ENCODE data around the gene ACSF2. TPM values are rescaled to one million over a fixed set of nuclear protein-coding genes. Genes with fewer than 3 reads are reported as not detected.

Gene ACSF2
- polyA plus RNA-seq, 2 of the 4 experiments (the other 2 are of a cell fraction), result 24.4 to 33.6 TPM

- ChIA-PET CTCF (interaction anchor here (0.6 to 3.8 kb wide), 13 partner anchors 10 to 428 kb away, joined by 3 to 16 read pairs (median 6); no protein-coding TSS in a partner anchor), POLR2A (no interaction called here)
- no peak overlapping the region for H3K4me3 ChIP-seq
- whole genome bisulfite sequencing (ENCODE audit: missing lambda C conversion rate), result 54% methylated on average over 2 of the region's 2 CpGs
- no peak for FAIRE-seq
- H3K4me2 ChIP-seq, result no peak overlapping the region
- no peak for DNase-seq (ENCODE audit: low read depth in 1 of 2, low spot score in 1 of 2)
- H3K9me3 ChIP-seq, result no peaks in the 10 kb centered on the region
- TF ChIP-seq FOSL2 (IDR thresholded peaks at IDR 0.05) (no peak), FOSL2 (CRISPR knock-in tag; IDR thresholded peaks at IDR 0.05) (no peak), HDAC2 (IDR thresholded peaks at IDR 0.05) (no peak), CEBPB (IDR thresholded peaks at IDR 0.05) (no peak), MAFK (IDR thresholded peaks at IDR 0.05; ENCODE audit: partially characterized antibody) (no peak), HMGXB4 (CRISPR knock-in tag; IDR thresholded peaks at IDR 0.05; ENCODE audit: borderline replicate concordance) (no peak), ZFP36 (IDR thresholded peaks at IDR 0.05; ENCODE audit: borderline replicate concordance, partially characterized antibody) (no peak), CBX2 (IDR thresholded peaks at IDR 0.05; ENCODE audit: borderline replicate concordance, low read depth) (no peak), NR3C1 (IDR thresholded peaks at IDR 0.05) (no peak), JUNB (IDR thresholded peaks at IDR 0.05) (no peak)
- H3K27ac ChIP-seq, result no peak overlapping the region
- no peaks in the 10 kb centered on the region for H3K4me1 ChIP-seq
- no peak for ATAC-seq
Measured at GRCh38 chr17:50521514-50521913, 95.5 kb downstream of the ACSF2 start.

- Histone ChIP-seq H3K4me2 (no peak overlapping the region), H3K4me1 (no peaks in the 10 kb centered on the region), H3K9me3 (no peaks in the 10 kb centered on the region), H3K27ac (no peak overlapping the region), H3K4me3 (no peak overlapping the region)
- FAIRE-seq (no peak), DNase-seq (ENCODE audit: low read depth in 1 of 2, low spot score in 1 of 2) (no peak), ATAC-seq (no peak)
- 81% methylated on average over 10 of the region's 10 CpGs for WGBS (ENCODE audit: missing lambda C conversion rate)
- POLR2A ChIA-PET, result no interaction called here
- CTCF ChIA-PET, result interaction anchor here (0.8 to 2.6 kb wide), 5 partner anchors 19 to 329 kb away, joined by 3 to 12 read pairs (median 5); partner anchors contain the start of gene RSAD1
- no peak for TF ChIP-seq TP53 (CRISPR knock-in tag; IDR thresholded peaks at IDR 0.05)
- TF ChIP-seq MAX (IDR thresholded peaks at IDR 0.05), result no peak
- TF ChIP-seq BHLHE40 (IDR thresholded peaks at IDR 0.05; ENCODE audit: low read depth, low read length), result no peak
- no peak for TF ChIP-seq HDAC2 (IDR thresholded peaks at IDR 0.05)
- no peak for TF ChIP-seq BCL3 (IDR thresholded peaks at IDR 0.05)
Measured at GRCh38 chr17:50522766-50523165, 96.7 kb downstream of the ACSF2 start.

GRCh38 chr17:50523208-50523607 is 97.2 kb downstream of the ACSF2 start:
- 40% methylated on average over 2 of the region's 2 CpGs for WGBS (ENCODE audit: missing lambda C conversion rate)
- Histone ChIP-seq H3K9me3 (no peaks in the 10 kb centered on the region), H3K4me2 (no peak overlapping the region), H3K27ac (no peak overlapping the region), H3K4me1 (no peaks in the 10 kb centered on the region), H3K4me3 (no peak overlapping the region)
- POLR2A ChIA-PET, result no interaction called here
- CTCF ChIA-PET, result interaction anchor here (0.8 to 2.6 kb wide), 7 partner anchors 18 to 329 kb away, joined by 3 to 12 read pairs (median 5); partner anchors contain the start of gene RSAD1
- no peak for TF ChIP-seq HES2 (IDR thresholded peaks at IDR 0.05)
- no peak for TF ChIP-seq JUN (IDR thresholded peaks at IDR 0.05)
- no peak for TF ChIP-seq EP300 (IDR thresholded peaks at IDR 0.05)
- TF ChIP-seq CBX2 (IDR thresholded peaks at IDR 0.05; ENCODE audit: borderline replicate concordance, low read depth), result no peak
- TF ChIP-seq JUNB (IDR thresholded peaks at IDR 0.05), result no peak
- TF ChIP-seq HEYL (CRISPR knock-in tag; IDR thresholded peaks at IDR 0.05), result no peak
- TF ChIP-seq REST (IDR thresholded peaks at IDR 0.05), result no peak
- TF ChIP-seq NPAS2 (CRISPR knock-in tag; IDR thresholded peaks at IDR 0.05; ENCODE audit: borderline replicate concordance), result no peak
- no peak for TF ChIP-seq TP53 (CRISPR knock-in tag; IDR thresholded peaks at IDR 0.05)
- no peak for TF ChIP-seq TFCP2L1 (CRISPR knock-in tag; IDR thresholded peaks at IDR 0.05)
- no peak for DNase-seq (ENCODE audit: low read depth in 1 of 2, low spot score in 1 of 2)
- no peak for ATAC-seq
- FAIRE-seq, result no peak
